ENCODE results near the gene PITPNC1.

Gene PITPNC1

DNA sequence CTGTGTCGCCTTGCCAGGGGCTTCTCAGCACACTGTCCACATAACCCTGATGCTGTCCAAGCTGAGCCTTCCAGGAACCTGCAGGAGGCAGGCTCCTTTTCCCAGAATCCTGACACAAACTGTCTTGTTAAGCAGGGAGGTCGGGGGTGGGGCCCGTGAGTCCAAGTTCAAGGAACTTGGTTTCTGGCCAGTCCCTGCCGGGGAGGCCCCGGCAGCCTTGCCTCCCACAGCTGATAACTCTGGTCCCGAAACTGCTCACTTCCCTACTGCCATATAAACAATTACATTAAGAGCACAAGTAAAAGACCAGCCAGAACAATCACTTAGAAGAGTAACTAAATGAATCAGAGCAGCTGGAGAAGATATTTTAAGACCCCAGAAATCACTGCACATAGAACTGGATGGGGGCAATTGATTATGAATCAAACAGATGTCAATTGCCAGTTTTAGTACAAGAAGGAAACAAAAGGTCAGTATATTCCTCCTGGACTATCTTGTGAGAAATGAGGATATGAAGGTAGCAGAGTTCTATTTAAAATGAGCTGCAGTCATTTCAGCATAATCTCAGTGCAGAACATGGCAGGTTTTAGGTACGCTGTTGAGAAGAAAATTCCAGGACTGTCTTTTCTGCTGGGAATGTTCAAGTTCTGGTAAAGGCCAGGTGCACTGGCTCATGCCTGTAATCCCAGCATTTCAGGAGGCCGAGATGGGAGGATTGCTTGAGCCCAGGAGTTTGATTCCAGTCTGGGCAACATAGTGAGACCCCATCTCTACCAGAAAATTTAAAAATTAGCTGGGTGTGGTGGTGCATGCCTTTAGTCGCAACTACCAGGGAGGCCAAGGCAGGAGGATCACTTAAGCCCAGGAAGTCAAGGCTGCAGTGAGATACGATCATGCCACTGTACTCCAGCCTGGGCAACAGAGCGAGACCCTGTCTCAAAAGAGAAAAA, 169.8 kb downstream of the PITPNC1 start:
- Histone ChIP-seq H3K36me3 (ENCODE audit: insufficient read depth, low read length) (no peaks in the 10 kb centered on the region), H3K4me3 (ENCODE audit: low read depth in 1 of 2, low read length in 2 of 2) (no peak overlapping the region), H3K27ac (ENCODE audit: low read depth, low read length) (no peak overlapping the region), H3K27me3 (ENCODE audit: control insufficient read depth in 1 of 2, insufficient read depth in 2 of 2, low read length in 2 of 2) (no peaks in the 10 kb centered on the region), H3K9me3 (ENCODE audit: low read length) (no peaks in the 10 kb centered on the region), H3K9ac (ENCODE audit: low read length) (no peak overlapping the region), H3K4me1 (ENCODE audit: insufficient read depth, low read length) (no peaks in the 10 kb centered on the region)

DNA sequence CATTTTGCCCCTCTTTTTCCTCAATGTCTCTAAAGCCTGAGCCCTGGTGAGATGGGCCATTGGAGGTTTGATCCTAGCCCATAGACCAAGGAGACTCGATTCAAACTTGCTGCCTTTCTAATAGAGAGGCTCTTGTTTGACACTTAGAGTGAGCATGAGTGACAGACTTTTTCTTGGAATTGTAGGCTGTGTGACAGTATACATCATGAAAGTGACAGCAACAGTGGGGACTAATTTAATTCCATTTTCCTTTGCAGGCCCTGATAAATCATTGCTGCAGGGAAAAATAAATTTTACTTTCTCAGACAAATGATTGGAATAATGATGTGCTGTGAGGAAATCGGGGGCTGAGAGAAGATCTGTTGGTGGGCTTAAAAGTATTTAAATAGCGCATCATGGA, 171.6 kb downstream of the PITPNC1 start:
- Histone ChIP-seq H3K27me3 (ENCODE audit: control insufficient read depth in 1 of 2, insufficient read depth in 2 of 2, low read length in 2 of 2) (no peaks in the 10 kb centered on the region), H3K4me1 (ENCODE audit: insufficient read depth, low read length) (no peaks in the 10 kb centered on the region), H3K36me3 (ENCODE audit: insufficient read depth, low read length) (no peaks in the 10 kb centered on the region), H3K9me3 (ENCODE audit: low read length) (no peaks in the 10 kb centered on the region), H3K9ac (ENCODE audit: low read length) (no peak overlapping the region), H3K4me3 (ENCODE audit: low read depth in 1 of 2, low read length in 2 of 2) (no peak overlapping the region), H3K27ac (ENCODE audit: low read depth, low read length) (no peak overlapping the region)

DNA sequence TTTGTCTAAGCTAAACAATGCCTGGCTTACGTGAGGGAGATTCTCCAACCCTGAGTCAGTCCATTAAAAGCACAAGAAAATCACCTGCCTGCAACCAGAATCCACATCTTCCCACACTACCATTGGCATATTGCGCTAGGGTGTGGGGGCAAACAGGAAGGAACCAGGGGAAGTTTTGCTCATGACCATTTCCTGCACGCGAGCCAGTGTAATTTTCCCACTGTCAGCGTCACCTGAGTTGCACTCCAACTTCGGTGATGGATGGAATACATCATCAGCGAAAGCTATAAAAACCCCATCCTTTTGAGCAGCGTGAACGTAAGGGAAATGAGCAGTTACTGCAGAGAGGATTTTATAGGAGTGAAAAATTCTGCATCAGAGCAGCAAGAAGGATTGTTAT, 172.7 kb downstream of the PITPNC1 start:
- no peak overlapping the region for H3K9ac ChIP-seq (ENCODE audit: low read length)
- H3K36me3 ChIP-seq (ENCODE audit: insufficient read depth, low read length): no peaks in the 10 kb centered on the region
- H3K9me3 ChIP-seq (ENCODE audit: low read length): no peaks in the 10 kb centered on the region
- no peaks in the 10 kb centered on the region for H3K4me1 ChIP-seq (ENCODE audit: insufficient read depth, low read length)
- H3K27ac ChIP-seq (ENCODE audit: low read depth, low read length): no peak overlapping the region
- no peak overlapping the region for H3K4me3 ChIP-seq (ENCODE audit: low read depth in 1 of 2, low read length in 2 of 2)
- no peaks in the 10 kb centered on the region for H3K27me3 ChIP-seq (ENCODE audit: control insufficient read depth in 1 of 2, insufficient read depth in 2 of 2, low read length in 2 of 2)

DNA sequence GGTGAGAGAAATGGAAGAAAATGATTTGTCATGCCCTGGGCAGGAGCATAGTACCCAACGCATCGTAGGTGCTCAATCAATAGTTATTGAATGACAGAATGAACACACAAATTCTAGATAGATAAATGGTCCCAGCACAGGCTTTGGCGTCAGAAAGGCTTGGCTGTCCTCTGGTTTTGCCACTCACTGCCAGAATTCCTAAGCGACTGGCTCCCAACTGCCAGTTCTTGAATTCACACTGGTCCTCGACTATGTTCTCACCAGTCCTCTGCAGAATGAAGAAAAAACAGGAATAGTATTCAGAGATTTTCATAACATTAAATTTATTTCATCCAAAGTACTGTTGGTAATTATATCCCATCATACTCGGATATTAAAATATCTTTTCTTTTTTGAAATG, 177.6 kb downstream of the PITPNC1 start:
- no peaks in the 10 kb centered on the region for H3K36me3 ChIP-seq (ENCODE audit: insufficient read depth, low read length)
- H3K27me3 ChIP-seq (ENCODE audit: control insufficient read depth in 1 of 2, insufficient read depth in 2 of 2, low read length in 2 of 2): no peaks in the 10 kb centered on the region
- H3K9ac ChIP-seq (ENCODE audit: low read length): no peak overlapping the region
- no peak overlapping the region for H3K4me3 ChIP-seq (ENCODE audit: low read depth in 1 of 2, low read length in 2 of 2)
- H3K27ac ChIP-seq (ENCODE audit: low read depth, low read length): no peak overlapping the region
- no peaks in the 10 kb centered on the region for H3K9me3 ChIP-seq (ENCODE audit: low read length)
- H3K4me1 ChIP-seq (ENCODE audit: insufficient read depth, low read length): no peaks in the 10 kb centered on the region

DNA sequence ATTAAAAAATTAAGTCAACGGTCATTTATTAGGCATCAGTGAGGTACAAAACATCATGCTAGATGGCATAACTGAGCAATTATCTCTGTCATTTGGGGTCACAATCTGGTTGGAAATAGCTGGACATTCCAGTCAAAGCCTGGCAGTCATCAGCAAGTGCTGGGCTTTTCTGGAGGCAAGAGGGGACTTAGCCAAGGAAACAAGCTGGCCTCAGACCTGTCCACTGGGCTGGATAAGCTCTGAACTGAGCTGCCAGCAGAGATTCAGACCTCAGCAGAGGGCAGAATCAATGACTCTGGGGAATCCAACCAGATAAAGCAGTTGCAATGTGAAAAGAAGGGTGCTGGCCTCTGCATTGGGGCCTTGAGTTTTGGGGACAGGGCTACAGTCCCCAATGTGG, 178.8 kb downstream of the PITPNC1 start:
- Histone ChIP-seq H3K9ac (ENCODE audit: low read length) (no peak overlapping the region), H3K27me3 (ENCODE audit: control insufficient read depth in 1 of 2, insufficient read depth in 2 of 2, low read length in 2 of 2) (no peaks in the 10 kb centered on the region), H3K4me3 (ENCODE audit: low read depth in 1 of 2, low read length in 2 of 2) (no peak overlapping the region), H3K9me3 (ENCODE audit: low read length) (no peaks in the 10 kb centered on the region), H3K4me1 (ENCODE audit: insufficient read depth, low read length) (no peaks in the 10 kb centered on the region), H3K36me3 (ENCODE audit: insufficient read depth, low read length) (no peaks in the 10 kb centered on the region), H3K27ac (ENCODE audit: low read depth, low read length) (no peak overlapping the region)

DNA sequence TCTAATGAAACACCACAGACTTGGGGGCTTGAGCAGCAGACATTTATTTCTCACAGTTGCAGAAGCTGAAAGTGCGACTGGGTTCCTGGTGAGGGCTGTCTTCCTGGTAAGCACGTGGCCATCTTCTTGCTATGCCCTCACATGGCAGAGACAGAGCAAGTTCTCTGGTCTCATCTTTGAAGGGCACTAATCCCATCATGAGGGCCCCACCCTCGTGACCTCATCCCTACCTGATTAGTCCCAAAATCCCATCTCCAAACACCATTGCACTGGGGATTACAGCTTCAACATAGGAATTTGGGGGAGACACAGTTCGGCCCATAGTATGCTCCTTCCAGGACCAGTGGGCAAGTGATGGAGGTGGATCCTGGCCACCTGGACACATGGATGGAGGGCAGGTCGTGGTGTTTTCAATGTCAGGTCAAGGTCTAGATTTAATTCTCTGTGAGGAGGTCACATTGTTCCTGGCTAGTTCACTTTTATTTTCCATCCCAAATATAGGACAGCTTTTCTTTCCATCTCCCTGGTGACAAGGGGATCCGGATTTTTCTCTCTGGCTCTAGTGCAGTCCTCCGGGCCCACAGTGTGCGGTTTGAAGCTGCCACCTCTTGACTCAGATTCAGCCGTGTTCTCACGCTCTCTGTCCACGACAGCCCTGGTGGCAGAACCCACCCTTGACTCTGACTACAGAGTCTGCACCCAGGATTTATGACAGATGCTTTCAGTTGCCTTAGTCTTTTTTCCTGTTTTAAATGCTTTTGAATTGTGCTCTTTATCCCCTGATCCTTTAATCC, 180.2 kb downstream of the PITPNC1 start:
- H3K4me3 ChIP-seq (ENCODE audit: low read depth in 1 of 2, low read length in 2 of 2): no peak overlapping the region
- no peaks in the 10 kb centered on the region for H3K36me3 ChIP-seq (ENCODE audit: insufficient read depth, low read length)
- no peak overlapping the region for H3K27ac ChIP-seq (ENCODE audit: low read depth, low read length)
- H3K27me3 ChIP-seq (ENCODE audit: control insufficient read depth in 1 of 2, insufficient read depth in 2 of 2, low read length in 2 of 2): no peaks in the 10 kb centered on the region
- H3K9ac ChIP-seq (ENCODE audit: low read length): no peak overlapping the region
- H3K4me1 ChIP-seq (ENCODE audit: insufficient read depth, low read length): no peaks in the 10 kb centered on the region
- H3K9me3 ChIP-seq (ENCODE audit: low read length): no peaks in the 10 kb centered on the region

DNA sequence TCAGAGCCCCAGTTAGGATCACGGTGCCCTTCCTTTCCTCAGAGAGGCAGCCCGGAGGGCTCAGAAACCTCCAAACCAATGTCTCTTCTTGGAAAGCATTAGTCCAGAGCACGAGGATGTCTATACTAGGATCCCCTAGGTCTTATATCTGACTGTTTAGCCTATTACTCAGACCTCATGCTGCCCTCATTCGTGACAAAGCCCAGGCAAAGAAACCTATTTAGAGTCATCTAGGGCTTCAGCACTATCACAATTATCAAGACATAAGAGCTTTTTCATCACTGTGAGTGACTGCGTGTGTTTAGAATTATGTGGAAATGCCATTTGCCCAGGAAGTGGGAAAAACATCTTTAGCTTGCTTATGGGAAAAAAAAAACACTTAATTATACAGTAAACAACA, 180.8 kb downstream of the PITPNC1 start:
- Histone ChIP-seq H3K36me3 (ENCODE audit: insufficient read depth, low read length) (no peaks in the 10 kb centered on the region), H3K27me3 (ENCODE audit: control insufficient read depth in 1 of 2, insufficient read depth in 2 of 2, low read length in 2 of 2) (no peaks in the 10 kb centered on the region), H3K27ac (ENCODE audit: low read depth, low read length) (no peak overlapping the region), H3K9me3 (ENCODE audit: low read length) (no peaks in the 10 kb centered on the region), H3K9ac (ENCODE audit: low read length) (no peak overlapping the region), H3K4me1 (ENCODE audit: insufficient read depth, low read length) (no peaks in the 10 kb centered on the region), H3K4me3 (ENCODE audit: low read depth in 1 of 2, low read length in 2 of 2) (no peak overlapping the region)

DNA sequence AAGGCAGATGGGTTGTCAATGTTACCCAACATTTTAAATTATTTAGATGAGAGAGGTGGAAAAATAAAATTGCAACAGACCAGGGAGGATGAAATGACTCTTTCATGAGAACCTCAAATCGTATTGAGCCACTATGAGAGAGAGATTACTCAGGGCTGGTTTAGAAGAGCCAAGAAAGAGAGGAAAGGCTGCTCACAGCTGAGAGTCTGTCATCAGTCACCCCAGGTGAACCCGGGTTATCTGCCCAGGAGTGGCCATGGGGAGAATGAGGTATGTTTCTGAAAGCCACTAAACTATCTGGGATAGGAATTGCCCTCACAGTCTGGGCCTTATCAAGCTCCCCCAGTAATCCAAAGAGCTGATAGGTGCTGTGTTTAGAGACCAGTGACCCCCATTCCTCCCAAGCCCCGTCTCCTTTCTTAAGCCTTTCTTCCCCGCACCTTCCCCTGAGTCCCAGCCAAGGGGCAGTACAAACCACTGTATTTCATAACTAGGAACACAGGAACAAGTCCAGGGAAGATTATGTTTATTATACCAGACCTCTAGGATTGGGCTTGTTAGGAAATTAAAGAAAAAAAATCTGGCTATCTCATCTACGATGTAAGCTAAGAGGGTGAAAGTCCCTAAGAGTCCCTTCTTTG, 181.8 kb downstream of the PITPNC1 start:
- H3K4me3 ChIP-seq (ENCODE audit: low read depth in 1 of 2, low read length in 2 of 2): no peak overlapping the region
- H3K9me3 ChIP-seq (ENCODE audit: low read length): no peaks in the 10 kb centered on the region
- no peaks in the 10 kb centered on the region for H3K4me1 ChIP-seq (ENCODE audit: insufficient read depth, low read length)
- no peaks in the 10 kb centered on the region for H3K27me3 ChIP-seq (ENCODE audit: control insufficient read depth in 1 of 2, insufficient read depth in 2 of 2, low read length in 2 of 2)
- no peak overlapping the region for H3K9ac ChIP-seq (ENCODE audit: low read length)
- H3K36me3 ChIP-seq (ENCODE audit: insufficient read depth, low read length): no peaks in the 10 kb centered on the region
- no peak overlapping the region for H3K27ac ChIP-seq (ENCODE audit: low read depth, low read length)

DNA sequence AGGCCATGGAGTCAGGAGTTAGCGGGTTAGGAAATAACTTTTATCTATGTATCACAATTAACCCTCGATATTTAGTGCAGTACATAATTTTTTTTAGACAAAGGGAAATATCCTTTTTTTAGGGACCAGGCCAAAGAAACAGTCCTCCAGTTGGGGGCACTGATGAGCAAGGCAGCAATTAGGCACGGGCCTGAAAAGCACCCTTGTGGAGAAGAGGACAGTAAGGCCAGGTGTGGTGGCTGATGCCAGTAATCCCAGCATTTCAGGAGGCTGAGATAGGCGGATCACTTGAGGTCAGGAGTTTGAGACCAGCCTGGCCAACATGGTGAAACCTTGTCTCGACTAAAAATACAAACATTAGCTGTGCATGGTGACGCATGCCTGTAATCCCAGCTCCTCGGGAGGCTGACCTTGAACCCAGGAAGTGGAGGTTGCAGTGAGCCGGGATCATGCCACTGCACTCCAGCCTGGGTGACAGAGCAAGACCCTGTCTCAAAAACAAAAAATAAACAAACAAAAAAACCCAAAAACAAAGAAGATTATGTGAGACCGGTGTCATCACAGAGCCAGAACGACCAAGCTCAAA, 182.4 kb downstream of the PITPNC1 start:
- Histone ChIP-seq H3K4me1 (ENCODE audit: insufficient read depth, low read length) (no peaks in the 10 kb centered on the region), H3K27ac (ENCODE audit: low read depth, low read length) (no peak overlapping the region), H3K36me3 (ENCODE audit: insufficient read depth, low read length) (no peaks in the 10 kb centered on the region), H3K9me3 (ENCODE audit: low read length) (no peaks in the 10 kb centered on the region), H3K4me3 (ENCODE audit: low read depth in 1 of 2, low read length in 2 of 2) (no peak overlapping the region), H3K27me3 (ENCODE audit: control insufficient read depth in 1 of 2, insufficient read depth in 2 of 2, low read length in 2 of 2) (no peaks in the 10 kb centered on the region), H3K9ac (ENCODE audit: low read length) (no peak overlapping the region)

DNA sequence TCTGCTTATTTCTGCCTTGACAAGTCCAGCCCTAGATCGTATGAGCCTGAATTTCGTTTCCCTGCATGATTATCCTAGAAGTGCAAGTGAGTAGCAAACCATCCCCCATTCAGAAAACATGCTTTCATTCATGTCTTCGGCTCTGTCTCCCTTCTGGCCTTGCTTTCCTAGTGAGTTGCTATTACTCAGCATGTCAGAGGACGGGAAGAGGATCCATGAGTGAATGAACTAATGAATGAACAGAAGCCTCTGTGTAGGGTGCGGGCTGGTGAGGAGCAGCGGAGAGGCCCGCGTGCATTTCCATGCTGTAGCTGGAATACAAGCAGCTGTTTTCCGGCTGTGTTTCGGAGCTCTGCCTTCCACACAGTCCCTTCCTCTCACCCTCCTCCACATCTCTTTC, 184.9 kb downstream of the PITPNC1 start:
- Histone ChIP-seq H3K4me1 (ENCODE audit: insufficient read depth, low read length) (no peaks in the 10 kb centered on the region), H3K4me3 (ENCODE audit: low read depth in 1 of 2, low read length in 2 of 2) (no peak overlapping the region), H3K36me3 (ENCODE audit: insufficient read depth, low read length) (no peaks in the 10 kb centered on the region), H3K9me3 (ENCODE audit: low read length) (no peaks in the 10 kb centered on the region), H3K27ac (ENCODE audit: low read depth, low read length) (no peak overlapping the region), H3K27me3 (ENCODE audit: control insufficient read depth in 1 of 2, insufficient read depth in 2 of 2, low read length in 2 of 2) (no peaks in the 10 kb centered on the region), H3K9ac (ENCODE audit: low read length) (no peak overlapping the region)

DNA sequence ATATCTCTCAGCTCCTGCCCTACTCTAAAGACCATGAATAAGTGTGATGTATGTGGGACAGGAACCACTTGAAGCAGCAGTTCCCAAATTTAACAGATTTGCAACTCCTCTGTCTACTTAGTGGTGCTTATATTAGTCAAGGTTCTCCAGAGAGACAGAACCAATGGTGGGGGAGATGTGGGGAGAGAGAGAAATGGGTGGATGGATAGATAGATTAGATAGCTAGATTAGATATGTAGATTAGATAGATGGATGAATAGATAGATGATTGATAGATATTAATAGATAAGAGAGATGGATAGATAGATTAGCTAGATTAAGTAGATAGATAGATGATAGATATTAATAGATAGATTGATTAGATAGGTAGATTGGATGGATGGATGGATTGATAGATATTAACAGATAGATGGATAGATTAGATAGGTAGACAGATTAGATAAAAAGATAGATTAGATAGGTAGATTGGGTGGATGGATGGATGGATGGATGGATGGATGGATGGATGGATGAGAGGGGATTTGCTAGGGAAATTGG, 186.7 kb downstream of the PITPNC1 start:
- Histone ChIP-seq H3K27ac (ENCODE audit: low read depth, low read length) (no peak overlapping the region), H3K9me3 (ENCODE audit: low read length) (no peaks in the 10 kb centered on the region), H3K4me1 (ENCODE audit: insufficient read depth, low read length) (no peaks in the 10 kb centered on the region), H3K9ac (ENCODE audit: low read length) (no peak overlapping the region), H3K4me3 (ENCODE audit: low read depth in 1 of 2, low read length in 2 of 2) (no peak overlapping the region), H3K36me3 (ENCODE audit: insufficient read depth, low read length) (no peaks in the 10 kb centered on the region), H3K27me3 (ENCODE audit: control insufficient read depth in 1 of 2, insufficient read depth in 2 of 2, low read length in 2 of 2) (no peaks in the 10 kb centered on the region)

Measured in muscle layer of colon (tissue), 2 donors.